HPDE6-E6E7 (cell line): Measurements from ENCODE around the gene EMC9.

Source experiments
- DNase-seq: peaks from one replicate; pipeline ENCODE4 v3.0.0; 2011; ENCODE audit warnings: missing footprints; ENCODE audit errors: extremely low spot score

EMC9 gene

GRCh38 chr14:24131549-24131966 is 9.8 kb downstream of the EMC9 start:
- DNase-seq: no peak

DNA sequence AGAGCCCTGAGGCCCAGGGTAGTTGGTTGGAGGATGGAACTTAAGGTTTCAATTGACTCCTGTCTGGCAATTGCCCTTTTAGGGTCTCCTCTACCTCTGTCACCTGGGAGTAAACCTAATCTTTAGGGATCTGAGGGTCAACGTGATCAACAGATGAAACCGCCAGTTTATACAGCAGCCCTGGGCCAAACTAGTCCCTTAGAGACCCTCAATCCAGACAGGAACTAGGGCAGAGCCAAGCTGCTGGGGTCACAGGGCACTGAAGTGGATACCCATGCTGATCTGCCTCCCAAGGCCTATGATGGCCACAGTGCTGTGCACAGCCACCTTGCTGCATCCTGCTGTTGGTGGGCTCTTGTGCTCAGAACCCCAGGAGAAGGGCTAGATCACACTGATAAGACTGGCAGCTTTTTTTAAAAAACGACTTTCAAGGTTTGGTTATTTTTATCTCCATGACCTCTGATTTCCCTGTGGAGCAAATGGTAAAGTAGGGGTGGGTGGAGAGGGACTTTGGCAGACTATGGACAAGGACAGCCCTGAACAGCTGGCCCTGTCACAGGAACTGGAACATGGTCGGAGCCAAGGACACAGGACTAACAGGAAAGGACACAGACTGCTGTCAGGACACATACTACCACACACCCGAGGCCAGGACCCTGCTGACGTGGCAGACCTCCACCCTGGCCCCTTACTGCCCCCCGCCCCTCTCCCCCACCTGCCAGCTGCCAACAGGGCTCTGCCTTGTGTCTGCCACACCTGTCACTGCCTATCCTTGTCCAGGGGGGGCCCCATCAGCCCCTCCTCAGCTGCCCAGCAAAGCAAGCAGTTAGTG is 10.5 kb downstream of the EMC9 start:
- DNase-seq: no peak

DNA sequence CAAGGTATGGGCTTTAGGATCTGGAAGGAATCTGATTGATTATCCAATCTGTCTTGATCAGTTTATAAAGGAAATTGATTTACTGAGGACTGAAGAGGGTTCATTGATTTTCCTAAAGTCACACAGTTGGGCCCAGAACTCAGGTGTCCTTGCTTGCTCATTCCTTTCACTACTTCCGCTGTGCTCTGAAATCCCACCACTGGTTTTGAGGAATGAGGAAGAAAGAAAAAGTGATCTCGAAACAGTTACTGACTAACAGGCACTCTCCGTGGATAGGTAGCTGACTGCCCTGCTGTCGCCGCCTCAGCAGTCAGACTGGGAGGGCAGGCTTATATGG is 11.0 kb downstream of the EMC9 start, which contains the start of gene FITM1:
Gene FITM1 (plus strand): TSS at position 280 of the 337 bp plus-strand sequence. CDS start 905 bp downstream, outside the sequence.
- no peak for DNase-seq

- no peak for DNase-seq
Measured at GRCh38 chr14:24129410-24129998, 11.9 kb downstream of the EMC9 start.

DNA sequence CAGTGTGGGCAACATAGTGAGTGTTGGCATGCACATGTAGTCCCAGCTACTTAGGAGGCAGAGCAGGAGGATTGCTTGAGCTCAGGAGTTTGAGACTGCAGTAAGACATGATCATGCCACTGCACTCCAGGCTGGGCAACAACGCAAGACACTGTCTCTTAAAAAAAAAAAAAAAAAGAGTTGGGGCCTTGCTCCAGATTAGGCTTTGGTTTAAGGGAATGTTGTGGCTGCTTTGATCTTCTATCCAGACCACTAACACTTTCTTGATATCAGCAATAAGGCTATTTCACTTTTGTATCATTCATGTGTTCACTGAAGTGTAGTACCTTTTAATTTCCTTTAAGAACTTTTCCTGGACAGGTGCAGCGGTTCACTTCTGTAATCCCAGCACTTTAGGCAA is 13.7 kb downstream of the EMC9 start:
- no peak for DNase-seq

DNA sequence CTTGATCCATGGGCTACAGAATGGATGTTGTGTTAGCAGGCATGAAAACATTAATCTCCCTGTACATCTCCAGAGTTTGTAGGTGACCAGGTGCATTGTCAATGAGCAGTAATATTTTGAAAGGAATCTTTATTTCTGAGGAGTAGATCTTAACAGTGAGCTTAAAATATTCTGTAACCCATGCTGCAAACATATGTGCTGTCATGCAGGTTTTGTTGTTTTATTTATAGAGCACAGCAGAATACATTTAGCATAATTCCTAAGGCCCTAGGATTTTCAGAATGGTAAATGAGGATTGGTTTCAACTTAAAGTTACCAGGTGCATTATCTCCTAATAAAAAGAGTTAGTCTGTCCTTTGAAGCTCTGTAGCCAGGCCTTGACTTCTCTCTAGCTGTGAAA is 14.5 kb downstream of the EMC9 start:
- no peak for DNase-seq

DNA sequence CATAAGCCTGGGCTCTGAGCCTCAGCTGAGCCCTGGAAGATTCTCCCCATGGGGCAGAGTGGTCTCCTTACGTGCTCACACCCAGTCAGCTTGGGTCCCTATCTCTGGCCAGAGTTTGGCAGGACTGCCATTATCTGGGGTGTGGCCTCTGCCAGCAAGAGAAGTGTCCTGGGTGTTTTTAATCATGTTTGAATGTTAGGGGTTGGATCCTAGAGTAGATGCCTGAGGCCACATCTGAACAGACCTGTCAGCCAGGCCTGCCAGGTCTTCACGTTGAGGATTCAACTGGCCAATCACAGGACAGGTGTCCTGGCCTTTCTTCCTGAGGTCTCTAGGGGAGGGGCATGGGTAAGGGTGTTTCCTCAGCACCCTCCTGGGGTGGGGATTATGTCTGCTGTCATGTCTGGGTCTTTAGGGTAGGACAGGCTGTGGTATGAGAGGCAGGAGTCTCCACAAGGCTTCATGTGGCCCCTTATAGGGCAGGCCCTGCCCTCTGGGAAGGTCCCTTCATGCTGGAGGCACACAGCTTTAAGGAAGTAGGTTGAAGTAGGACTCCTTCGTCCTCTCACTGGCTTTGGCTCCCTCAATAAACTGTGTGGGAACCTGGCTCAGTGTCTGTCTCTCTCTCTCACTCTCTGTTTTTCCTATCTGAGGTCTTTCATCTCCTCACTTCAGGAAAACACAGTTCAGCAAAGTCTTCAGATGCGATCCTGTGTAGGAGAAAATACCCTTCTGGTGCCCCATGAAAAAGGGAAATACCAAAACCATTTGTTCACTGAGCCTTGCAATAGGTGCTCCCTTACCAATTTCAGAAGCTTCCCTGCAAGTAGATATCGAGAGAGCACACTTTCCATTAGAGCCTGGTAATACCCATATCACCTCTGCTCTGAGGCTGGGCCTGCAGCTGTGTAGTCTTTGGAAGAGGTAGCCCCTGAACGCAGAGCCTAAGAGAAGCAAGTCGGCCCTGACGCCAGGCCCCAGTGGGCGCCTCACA is 17.7 kb downstream of the EMC9 start:
- DNase-seq: no peak

GRCh38 chr14:24122898-24123297 is 18.5 kb downstream of the EMC9 start:
- DNase-seq: no peak

DNA sequence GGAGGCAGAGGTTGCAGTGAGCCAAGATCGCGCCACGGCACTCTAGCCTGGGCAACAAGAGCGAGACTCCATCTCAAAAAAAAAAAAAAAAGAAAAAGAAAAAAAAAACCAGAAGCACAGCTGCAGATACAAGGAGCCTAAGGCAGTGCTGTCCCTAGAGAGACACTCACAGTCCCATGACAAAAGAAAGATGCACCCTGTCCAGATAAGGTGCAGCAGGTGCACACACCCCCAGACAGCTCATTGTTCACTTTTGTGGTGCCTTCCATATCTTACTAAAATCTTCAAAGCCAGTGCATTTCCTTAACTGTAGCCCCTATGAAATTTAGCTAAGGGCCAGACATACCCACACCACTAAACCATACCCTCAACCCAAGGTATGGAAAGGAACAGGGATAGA is 19.0 kb downstream of the EMC9 start:
- DNase-seq: no peak

- no peak for DNase-seq
Measured at GRCh38 chr14:24121210-24121609, 20.2 kb downstream of the EMC9 start.

GRCh38 chr14:24119691-24120090 is 21.7 kb downstream of the EMC9 start:
- no peak for DNase-seq

DNA sequence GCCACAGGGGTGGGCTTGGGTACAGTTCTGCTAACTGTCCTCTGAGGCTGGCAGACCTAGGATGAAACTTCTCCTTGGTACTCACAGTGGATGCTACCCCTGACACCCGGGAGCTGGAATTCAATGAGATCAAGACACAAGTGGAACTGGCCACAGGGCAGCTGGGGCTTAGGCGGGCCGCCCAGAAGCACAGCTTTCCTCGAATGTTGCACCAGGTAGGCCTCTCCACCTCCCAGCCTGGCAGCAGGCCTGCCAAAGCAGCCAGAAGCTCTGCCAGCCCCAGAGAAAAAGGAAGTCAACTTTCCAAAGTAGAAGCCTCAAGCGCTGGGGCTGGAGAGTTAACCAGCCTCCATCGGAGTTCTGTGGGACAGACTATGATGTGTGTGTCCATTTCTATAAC is 24.2 kb downstream of the EMC9 start:
- no peak for DNase-seq

DNA sequence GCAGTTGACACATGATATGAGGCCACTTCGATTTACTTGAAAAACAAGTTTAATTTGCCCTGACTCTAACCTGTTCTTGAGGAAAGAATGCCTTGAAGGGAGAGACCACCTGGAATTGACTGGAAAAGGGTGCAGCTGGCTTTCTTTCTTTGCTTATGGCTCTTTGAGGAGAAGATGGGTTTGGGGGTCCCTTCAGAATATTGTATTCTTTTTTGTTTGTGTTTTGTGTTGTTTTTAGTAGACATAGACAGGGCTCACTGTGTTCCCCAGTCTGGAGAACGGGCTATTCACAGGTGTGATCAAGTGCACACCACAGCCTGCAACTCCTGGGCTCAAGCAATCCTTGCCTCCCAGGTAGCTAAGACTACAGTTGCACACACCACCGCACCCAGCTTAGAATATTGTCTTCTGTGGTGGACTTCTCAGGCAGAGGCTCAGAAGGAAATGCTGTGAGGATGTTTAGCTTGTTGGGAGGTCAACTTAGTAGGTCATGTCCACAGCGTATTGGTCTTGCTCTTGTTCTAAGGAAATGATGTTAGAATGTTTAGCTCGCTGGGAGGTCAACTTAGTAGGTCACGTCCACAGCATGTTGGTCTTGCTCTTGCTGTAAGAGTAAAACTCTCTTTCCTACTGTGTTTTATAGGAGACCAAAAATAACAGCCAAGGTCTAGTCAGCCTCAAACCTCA is 25.1 kb downstream of the EMC9 start:
- no peak for DNase-seq

DNA sequence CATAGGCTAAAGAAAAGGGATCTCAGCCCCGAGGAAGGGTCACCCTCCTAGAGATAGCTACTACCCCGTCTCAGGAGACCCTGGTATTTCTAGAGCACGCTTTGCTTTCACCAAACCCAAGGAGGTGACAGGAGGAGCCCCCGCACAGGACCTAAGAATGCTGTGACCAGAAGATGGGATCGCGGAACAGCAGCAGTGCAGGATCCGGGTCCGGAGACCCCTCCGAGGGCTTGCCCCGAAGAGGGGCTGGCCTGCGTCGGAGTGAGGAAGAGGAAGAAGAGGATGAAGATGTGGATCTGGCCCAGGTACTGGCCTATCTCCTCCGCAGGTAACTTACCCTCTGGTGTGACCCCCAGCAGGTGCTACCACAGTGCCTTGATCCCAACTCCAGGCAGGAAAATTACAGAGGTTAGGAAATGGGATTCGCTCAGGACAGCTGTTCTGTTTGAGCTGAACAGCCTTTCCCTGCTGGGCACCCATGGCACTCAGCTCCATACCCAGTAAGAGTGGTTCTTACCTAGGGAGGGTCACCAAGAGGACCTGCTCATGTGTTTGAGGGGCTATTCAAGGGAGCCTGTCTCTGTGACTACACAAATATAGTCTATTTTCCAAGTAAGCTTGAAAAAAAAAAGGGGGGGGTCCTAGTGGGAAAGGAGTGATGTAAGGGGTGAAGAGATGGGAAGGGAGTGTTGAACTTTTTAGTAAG is 25.8 kb downstream of the EMC9 start:
- no peak for DNase-seq

DNA sequence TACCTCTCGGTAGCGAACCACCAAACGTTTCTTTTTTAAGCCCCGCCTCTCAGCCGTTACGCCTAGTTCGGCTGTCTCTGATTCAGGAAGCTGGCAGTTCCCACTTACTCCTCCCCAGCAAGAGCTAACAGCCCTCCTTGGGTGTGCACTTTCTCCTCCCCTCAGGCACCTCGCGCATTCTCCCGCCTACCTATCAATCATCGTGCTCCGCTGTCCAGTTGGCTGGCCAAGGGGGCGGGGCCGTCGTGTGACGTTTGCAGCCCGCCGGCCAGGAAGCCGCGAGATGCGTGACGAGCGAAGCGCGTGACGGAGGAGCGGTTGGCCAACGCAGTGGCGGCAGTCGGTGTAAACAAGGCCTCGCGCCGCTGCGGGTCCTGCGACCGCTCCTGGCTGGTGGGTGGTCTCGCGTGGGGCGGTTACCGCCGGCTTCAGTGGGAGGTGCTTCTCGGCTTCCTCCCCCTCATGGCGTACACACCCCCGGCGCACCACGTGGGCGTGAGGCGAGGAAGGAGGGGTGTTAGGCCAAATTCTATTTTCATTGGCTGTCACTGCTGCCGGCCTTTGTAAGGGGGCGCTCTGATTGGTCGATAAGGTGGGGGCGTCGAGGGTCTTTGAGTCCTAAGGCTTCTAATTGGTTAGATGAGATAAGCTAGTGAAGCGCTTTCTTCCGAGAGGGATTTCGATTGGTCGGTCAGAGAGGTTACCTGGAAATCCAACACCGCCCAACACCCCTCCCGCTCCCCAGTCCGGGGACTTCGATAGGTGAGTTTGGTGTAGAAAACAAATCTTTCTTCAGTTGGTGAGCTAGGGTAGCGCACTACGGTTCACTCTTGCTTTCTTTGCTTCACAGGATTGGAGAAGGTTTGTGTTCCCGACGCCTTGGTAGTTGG is 26.6 kb downstream of the EMC9 start, which contains the start of the genes DCAF11 and NRL:
Gene DCAF11 (plus strand): TSS at position 246 of the 890 bp plus-strand sequence. CDS start 818 bp downstream, outside the sequence.
Gene NRL (minus strand): TSS at position 418 of the 890 bp plus-strand sequence. CDS start 32,101 bp downstream, outside the sequence.
- DNase-seq: peak; percentile 100

- peak; percentile 71 for DNase-seq
Measured at GRCh38 chr14:24113801-24114531, 27.4 kb downstream of the EMC9 start.

DNA sequence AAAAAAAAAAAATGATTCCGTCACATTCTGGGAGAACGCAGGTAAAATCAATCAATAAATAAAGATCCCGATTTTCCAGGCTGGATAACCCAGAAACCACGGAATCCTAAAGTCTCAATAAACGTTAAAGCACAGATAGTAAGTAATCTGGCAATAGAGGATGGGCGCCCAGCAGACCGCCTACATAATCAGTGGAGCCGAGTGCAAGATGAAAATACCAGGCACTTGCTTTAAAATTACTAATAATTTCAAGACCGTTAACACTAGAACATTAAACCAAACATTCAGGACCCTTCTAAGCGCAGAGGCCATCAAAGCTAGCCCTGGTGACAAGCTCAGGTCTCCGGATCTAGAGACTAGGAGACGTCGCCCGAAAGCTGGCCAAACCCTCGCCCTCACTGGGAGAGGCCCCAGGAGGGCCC is 28.0 kb downstream of the EMC9 start:
- no peak for DNase-seq

DNA sequence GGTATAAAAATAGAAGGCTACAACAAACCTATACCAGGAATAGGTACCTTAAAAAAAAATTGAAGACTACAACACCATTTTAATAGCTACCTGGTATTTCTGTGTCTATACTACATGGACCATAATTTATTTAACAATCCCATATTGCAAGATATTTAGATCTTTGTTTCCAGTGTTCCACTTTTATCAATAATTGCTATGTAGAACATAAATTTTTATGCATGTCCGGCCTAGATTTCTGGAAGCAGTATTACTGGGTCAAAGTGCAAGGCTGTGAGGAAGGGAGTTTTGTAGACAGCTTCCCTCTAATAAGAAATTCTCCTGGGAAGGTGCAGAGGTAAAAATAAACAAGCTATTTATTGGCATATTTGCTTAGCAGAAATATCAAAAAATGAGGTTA is 30.9 kb downstream of the EMC9 start:
- no peak for DNase-seq

GRCh38 chr14:24110060-24110459 is 31.3 kb downstream of the EMC9 start:
- no peak for DNase-seq
